Activated gamma-delta T cell (primary cell): ENCODE data around the gene NANOS2.
"Not testable (repeated sequence)": the region's sequence is repeated elsewhere in the genome, so short reads cannot be mapped to it uniquely, and the experiment has no call there.

Experiments
- DNase-seq: peaks from one replicate; lab custom pipeline; 2025; lab: John Stamatoyannopoulos, UW

NANOS2 gene

DNA sequence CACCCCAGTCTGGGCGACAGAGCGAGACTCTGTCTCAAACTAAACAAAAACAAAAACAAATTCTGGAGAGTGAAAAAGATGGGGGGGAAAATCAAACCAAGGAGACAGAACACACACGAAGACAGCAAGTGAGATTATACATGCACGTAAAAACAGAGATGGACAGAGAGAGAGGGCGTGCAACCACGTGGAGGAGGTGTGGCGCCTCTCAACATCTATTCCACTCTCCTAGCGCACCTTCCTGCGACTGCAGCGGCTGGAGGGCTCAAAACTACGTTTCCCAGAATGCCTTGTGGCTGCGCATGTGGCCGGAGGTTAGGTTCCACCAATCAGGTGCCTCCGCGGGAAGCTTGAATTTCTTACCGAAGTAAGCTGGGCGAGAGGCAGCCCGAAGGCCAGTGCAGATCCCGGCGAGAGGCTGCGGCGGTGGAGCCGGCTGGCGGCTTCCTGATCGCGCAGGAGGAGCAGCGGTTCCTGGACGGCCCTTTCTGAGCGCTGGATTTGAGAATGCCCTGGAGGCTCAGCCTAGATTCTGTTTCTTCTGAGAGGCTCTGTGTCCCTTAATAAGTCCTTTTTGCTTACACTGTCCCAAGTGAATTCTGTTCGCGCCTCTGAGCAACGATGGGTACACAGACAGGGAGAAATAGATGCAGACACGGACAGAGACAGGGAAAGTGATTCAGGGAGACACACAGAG lies 13.1 kb upstream of the NANOS2 start:
- no peak for DNase-seq

DNA sequence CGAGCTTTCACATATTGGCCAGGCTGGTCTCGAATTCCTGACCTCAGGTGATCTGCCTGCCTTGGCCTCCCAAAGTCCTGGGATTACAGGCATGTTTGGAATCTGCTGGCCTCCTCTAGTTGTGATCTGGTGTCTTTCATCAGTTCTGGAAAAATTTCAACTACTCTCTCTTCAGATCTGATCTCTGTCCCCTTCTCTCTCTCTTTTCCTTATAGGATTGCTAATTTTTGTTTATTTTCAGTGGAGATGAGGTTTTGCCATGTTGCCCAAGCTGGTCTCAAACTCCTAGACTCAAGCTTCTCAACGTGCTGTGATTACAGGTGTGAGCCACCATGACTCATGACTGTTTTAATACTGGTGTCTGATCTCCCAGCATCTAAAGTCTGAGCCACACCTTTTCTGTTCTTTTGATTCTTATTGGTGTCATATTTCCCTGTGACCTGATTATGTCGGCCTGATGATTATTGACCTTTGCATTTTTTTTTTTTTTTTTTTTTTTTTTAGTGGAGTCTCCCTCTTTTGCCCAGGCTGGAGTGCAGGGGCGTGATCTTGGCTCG lies 10.4 kb upstream of the NANOS2 start:
- DNase-seq = no peak

DNA sequence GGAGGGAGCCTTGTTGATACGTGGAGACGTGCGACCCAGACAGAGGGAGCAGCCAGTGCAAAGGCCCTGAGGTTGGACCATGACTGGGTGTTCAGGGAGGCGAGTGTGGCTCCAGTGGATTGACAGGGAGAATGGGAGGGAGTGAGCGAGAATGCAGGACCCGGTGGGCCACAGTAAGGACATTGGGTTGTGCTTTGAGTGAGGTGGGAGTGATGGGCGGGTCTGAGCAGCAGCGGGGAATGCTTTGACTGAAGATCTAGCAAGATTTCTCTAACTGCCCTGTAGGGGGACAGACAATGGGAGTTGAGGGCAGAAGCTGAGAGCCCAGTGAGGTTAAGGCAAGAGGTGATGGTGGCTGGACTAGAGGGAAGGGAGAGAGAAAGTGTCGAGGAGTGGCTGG lies 7.7 kb upstream of the NANOS2 start:
- no peak for DNase-seq

DNA sequence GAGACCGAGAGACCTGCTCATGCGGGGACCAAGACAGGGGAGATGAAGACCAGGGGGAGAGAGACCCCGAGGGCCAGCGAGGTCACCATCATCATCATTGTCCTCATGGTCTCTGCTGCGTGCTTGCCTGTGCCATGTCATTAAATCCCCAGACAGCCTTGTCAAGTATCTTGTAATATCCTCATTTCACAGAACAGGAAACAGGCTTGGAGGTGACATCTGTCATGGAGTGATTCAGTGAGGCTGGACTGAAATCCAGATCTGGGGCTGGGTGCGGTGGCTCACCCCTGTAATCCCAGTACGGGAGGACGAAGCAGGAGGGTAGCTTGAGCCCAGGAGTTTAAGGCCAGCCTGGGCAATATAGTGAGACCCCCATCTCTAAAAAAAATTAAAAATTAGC lies 5.9 kb upstream of the NANOS2 start:
- no peak for DNase-seq

DNA sequence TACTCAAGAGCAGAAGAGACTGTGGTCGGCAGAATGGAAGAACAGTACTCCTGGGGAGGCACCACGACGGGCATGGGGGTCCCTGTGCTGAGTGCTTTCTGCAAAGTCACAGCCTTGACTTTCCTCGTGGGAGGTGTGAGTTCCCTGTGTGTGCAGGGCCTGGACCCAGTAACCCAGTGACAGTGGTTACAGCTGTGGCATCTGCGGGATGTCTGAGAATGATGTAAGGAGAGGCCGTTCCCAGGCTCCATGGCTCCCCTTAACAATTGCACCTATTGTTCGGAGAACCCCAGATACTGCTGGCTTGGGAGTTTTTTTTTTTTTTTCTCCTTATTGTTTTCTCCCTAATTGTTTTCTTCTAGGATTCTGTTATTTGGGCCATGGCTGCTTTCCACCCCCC lies 5.1 kb upstream of the NANOS2 start:
- DNase-seq = no peak

DNA sequence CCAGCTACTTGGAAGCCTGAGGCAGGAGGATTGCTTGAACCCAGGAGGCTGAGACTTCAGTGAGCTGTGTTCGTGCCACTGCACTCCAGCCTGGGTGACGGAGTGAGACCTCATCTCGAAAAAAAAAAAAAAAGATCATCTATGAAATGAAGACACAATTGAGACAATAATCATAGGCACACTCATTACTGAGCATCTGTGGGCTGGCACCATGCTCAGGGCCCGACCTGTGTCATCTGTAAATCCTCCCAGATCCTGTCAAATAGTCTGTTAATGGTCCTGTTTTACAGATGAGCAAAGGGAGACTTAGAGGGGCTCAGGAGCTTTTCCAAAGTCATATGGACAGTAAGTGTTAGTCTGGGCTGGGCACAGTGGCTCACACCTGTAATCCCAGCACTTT lies 4.1 kb upstream of the NANOS2 start:
- DNase-seq = no peak

DNA sequence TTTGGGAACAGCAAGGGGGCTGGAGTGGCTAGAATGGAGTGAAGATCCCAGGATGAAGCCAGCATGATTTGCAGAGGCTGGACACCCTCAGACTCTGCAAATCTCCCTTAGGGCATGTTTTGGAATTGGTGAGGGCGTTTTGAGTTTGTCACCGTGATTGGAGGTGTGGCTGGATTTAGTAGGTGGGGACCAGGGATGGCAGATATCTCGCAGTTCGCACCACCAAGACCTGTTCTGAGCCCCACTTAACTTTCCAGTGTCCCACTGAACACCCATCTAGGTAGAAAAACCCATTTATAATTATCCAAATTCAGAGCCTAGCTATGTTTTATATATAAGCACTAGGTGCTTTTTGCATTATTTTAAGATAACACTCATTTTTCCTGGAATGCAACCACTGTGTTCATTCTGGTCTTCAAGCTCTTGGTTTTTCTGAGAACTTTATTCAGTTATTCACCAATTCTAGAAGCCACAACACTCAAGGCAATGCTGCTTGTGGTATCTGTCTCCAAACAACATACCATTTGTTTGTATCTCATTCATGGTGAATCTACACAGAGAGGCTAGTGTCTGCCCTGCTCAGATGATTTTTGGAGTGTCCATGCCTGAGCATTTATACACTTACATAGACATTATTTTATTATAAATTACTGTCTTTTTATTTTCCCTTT lies 3.0 kb upstream of the NANOS2 start:
- DNase-seq = no peak

DNA sequence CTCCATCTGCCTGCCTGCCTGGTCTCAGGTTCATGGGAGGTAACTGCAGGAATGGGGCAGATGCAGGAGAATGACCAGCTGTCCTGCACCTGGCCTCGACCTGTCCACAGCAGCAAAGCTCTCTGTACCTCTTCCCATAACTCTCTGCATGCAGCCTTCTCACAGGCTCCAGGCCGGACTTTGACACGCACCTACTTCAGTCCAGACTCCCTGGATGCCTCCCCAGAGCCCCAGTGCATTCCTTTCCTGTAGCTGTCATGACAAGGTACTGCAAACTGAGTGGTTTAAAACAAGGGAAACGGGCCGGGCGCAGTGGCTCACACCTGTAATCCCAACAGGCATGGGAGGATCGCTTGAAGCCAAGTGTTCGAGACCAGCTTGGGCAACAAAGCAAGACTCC lies 3.3 kb downstream of the NANOS2 start:
- DNase-seq = no peak

DNA sequence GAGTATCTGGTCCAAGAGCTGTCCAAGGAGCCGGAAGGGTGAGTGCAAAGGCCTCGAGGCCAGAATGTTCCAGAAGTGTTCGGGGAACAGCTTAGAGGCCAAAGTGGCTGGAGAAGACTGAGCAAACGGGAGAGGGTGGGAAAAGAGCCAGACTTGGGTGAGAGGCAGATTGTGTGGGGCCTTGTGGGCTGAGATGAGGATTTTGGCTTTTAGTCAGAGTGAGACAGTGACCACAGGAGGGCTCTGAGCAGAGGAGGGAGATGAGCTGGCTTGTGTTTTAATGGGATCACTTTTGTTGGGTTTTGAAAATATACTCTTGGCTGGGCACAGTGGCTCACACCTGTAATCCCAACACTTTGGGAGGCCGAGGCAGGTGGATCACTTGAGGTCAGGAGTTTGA lies 5.6 kb downstream of the NANOS2 start:
- no peak for DNase-seq

DNA sequence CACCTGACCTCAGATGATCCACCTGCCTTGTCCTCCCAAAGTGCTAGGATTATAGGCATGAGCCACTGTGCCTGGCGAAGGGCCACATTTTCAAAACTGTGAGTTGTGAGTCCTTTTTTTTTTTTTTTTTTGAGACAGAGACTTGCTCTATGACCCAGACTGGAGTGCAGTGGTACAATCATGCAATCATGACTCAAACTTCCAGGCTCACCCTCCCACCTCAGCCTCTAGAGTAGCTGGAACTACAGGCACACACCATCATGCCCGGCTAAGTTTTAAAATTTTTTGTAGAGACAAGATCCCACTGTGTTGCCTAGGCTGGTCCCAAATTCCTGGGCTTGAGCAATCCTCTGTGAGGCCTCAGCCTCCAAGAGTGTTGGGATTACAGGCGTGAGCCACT lies 8.4 kb downstream of the NANOS2 start:
- DNase-seq = no peak

DNA sequence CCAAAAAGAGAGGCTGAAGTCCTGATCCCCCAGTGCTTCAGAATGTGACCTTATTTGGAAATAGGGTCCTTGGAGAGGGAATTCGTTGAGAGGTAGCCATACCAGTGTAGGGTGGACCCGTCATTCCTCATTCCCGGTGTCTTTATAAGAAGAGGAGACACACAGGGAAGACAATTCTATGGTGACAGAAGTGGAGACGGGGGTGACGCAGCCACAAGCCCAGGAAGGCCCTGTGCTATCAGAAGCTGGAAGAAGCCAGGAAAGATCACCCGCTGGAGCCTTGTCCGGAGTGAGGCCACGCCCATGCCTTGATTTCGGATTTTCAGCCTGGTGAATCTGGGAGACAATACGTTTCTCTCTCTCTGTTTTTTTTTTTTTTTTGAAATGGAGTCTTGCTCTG lies 9.6 kb downstream of the NANOS2 start:
- no peak for DNase-seq

DNA sequence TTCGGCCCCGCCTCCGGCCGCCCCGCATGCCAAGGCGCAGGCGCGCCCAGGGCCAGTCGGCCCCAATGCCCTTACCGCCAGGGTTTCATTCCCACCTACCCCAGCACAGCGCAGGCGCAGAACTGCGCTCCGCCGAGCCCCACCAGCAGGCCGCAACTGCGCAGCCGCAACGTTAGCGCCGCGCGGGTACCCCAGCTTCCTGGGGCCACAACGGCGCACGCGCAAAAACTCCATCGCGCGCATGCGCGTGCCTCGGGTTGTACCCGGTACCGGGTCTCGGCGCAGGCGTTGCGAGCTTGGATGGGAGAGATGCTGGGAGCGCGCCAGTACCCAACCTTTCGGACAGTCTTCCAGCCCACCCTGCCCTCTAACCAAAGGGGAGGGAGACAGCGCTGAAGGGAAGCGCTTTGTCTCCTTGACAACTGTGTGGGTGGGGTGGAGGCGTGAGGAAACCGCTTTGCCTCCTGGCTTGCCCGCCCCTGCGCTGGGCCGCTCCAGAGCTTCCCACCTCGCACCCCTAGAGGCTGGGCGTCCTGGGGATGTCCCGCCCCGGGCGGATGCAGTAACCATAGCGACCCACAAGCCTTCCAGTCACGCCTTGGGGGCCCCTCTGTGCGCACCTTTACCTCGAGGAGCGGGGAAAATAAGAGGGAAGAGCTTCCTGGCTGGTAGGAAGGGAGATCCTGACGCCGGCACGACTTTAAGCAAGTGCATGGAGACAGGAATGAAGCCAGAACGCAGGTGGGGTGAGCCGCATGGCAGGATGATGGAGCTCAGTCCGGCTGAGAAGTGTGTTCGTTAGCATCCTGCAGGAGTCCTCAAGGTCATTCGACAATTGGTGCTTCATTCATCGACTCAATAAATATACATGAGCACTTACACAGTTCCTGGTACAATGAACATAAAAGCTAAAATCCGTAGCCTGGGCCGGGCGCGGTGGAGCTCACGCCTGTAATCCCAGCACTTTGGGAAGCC lies 11.6 kb downstream of the NANOS2 start:
- peak; percentile 99 for DNase-seq

DNA sequence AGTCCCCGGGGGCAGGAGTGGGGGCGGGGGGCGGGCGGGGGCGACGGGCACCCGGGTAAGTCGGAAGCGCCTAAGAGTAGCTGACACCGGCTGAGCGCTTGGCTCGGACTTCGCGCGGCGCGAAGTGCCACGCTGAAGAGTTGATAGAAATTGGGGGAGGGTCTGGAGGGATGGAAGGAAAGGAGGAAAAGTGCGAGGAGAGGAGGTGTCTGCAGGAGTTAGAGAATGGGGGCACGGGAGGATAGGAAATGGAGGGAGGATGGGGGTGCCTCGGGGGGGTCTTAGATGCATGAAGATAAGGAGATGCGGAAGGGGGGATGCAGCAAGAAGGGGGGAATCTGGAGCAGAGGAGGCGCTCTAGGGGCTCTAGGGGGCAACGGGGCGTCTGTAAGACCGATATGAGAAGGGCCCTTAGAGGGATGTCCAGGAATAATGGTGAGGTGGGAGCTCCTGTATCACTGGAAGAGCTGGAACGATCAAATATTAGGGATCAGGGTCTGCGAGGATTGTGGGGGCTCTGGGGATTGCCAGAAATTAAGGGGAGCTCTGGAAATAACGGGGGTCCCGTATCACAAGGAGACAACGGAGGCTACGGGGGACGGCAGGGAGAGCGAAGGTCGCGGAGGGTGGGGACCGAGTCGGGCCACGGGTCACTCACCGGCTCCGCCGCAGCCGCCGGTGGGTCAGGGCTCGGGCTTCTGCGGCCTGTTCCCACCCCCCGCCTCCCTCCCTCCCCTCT lies 12.5 kb downstream of the NANOS2 start, which contains the start of gene MYPOP:
Gene MYPOP, minus strand, starts transcription at position 702 of the 739 bp plus-strand sequence. CDS start 840 bp downstream, outside the sequence.
- DNase-seq = no peak

DNA sequence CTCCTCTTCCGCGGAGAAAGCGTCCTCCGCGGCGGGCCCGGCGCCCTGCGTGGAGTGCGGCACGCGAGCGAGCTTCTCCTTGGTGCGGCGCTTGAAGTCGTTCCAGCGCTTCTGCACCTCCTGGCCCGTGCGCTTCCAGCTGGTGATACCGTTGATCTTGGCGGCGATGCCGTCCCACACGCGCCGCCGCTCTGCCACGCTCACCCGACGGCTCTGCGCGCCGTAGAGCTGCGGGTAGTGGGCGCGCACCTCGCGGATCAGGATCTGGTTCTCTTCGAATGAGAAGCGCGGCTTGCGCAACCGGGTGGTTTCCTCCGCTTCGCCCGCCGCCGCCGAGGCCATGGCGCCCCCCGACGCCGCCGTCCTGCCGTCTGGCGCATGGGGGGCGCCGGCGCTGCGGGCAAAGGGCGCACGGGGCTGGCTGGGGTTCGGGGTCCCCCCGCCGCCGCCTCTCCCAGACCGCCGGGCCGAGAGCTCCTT lies 13.1 kb downstream of the NANOS2 start:
- no peak for DNase-seq

DNA sequence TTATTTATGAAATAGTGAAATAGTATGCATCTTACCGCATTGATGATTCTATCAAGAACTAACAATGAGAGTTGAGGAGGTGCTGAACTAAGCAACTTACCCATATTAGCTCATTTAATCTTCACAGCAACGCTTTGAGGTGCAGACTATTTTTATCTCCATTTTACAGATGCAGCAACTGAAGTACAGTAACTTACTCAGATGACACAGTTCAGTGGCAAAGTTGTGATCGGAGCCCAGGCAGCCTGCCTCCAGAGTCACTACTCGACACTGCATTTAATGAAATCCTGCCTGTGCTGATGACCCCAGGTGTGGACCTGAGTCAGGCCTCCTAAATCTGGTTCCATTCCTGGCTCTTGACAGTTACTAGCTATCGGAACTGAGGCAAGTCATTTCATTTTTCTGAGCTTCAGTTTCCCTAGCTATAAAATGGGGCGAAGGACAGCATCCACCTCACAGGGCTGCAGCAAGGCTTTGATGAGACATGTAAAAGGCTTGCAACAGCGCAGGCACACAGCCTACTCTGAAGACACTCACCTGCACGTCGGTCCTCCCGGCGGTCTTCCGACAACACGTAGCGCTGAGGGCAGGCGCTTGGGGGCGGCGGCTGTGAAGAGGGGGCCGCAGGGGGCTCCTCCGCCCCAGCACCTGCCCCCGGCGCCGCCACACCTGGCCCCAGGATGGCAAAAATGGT lies 13.7 kb downstream of the NANOS2 start:
- no peak for DNase-seq

DNA sequence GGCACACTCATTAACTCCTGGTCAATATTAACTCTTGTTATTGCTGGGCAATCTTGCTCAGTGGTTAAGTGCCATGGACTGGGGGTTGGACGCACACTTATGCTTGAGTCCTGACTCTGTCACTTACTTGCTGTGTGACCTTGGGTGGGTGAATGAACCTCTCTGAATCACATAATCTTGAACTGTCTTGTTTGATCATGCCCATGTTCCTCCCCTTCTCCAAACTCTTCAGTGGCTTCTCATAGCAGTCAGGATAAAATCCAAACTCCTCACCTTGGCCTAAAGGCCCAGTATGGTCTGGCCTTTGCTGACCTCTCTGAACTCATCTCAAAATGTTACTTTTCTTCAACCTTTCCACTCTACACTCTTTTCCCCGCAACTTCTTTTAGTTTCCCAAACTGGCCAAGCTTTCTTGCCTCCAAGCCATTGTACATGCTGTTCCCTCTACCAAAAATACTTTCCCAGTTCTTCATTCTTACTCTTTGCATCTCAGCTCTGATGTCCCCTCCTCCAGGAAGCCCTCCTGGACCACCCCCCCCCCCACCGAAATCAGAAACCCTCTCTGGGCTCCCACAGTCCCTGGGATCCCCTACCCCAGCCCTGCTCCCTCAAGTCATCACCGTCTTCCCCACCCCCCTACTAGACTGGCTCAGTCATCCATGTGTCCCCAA lies 14.5 kb downstream of the NANOS2 start:
- DNase-seq = no peak

DNA sequence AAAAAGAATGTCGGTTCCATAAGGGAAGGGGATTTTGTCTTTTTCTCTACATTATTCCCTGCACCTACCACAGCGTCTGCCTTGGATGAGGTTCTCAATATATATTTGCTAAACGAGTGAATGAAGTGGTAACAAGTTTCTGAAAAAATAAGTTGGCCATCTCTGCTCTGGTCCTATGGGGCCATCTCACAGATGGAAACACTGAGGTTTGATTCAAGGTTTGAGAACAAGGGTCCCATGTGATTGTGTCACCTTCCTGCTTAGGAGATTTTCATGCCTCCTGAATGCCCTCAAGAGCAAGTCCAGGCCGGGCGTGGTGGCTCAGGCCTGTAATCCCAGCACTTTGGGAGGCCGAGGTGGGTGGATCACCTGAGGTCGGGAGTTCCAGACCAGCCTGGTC lies 15.3 kb downstream of the NANOS2 start:
- DNase-seq = no peak

DNA sequence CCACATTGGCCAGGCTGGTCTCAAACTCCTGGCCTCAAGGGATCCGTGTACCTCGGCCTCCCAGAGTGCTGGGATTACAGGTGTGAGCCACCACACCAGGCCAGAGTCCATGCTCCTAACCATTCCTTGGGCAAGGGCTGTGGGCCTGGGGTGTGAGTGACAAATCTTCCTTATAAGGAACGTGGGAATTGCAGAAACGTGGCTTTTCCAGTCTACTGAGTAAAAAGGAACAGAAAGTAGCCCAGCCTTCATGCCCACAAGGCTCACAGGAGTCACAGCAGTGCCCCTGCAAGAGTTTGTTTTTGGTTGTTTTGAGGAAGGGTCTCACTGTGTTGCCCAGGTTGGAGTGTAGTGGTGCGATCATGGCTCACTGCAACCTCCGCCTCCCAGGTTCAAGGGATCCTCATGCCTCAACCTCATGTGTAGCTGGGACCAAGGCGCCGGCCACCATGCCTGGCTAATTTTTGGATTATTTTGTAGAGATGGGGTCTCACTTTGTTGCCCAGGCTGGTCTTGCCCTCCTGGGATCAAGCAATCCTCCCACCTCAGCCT lies 17.2 kb downstream of the NANOS2 start:
- DNase-seq = no peak

DNA sequence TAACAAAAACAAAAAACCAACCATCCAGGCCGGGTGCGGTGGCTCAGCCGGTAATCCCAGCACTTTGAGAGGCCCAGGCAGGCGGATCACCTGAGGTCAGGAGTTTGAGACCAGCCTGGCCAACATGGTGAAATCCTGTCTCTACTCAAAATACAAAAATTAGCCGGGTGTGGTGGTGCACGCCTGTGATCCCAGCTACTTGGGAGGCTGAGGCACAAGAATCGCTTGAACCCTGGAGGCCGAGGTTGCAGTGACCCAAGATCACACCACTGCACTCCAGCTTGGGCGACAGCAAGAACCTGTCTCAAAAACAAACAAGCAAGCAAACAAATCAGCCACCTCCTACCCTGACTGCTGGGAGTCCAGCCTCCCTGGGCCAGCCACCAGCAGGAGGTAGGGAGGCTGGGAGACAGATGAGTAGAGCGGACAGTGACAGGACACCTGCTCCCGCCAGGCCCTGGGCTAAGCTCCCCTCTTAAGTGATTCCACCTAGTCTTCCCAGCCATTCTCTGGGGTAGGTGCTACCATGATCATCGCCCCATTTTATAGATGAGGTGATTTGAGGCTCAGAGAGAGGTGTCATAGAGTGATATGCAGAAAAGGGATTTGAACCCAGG lies 18.5 kb downstream of the NANOS2 start:
- DNase-seq = not testable (repeated sequence)
